ENCODE results near the gene ZNF587B. TPM values are rescaled to one million over a fixed set of nuclear protein-coding genes. Genes with fewer than 3 reads are reported as not detected.
A peak's percentile ranks its signal among the peaks of the same experiment; 100 is the strongest.
"Not testable (repeated sequence)": the region's sequence is repeated elsewhere in the genome, so short reads cannot be mapped to it uniquely, and the experiment has no call there.

Gene ZNF587B
- total RNA-seq, 1 donor from 2014 or later, result 6.9 TPM

GRCh38 chr19:57850553-57851017, 20.5 kb downstream of the ZNF587B start:
- Mint-ChIP-seq H3K4me3 (ENCODE audit: unreplicated experiment) (peak overlapping the region; percentile 84), H3K27me3 (ENCODE audit: low read depth) (no peaks in the 10 kb centered on the region)
- DNase-seq (ENCODE audit: low spot score), result no peak

DNA sequence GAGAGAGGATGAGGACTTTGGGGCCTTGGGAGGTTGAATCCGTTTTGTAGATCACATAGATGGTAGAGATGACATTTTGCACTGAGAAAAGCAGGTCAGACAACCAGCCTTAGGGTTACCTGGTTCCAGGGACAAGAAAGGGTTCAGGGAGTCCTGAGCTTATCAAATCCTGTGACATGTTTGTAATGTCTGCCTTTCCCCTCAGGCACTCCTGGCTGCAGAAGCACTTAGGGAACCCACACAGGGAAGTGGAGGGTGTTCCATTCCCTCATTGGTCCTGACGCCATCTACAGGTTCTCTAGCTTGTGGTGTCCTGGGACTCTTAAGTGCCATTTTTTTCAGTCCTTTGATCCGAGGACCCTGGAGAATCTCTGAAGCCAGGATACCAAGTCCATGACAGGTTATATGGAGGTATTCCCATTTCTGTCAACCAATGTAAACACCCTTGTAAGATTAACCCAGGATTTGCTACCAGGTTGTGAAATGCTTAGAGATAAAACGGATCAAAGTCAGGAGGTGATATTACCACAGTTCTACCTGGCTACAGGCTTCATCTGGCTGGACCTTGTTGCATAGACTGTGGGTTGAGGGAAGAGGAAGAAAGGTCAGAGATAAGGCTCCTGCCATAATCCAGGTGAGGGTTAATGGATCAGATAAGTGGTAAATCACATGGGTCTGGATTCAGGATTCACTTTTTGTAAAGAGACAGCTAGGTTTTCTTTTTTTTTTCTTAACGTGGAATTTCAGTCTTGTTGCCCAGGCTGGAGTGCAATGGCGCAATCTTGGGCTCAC, 21.9 kb downstream of the ZNF587B start:
- not testable (repeated sequence) for H3K27ac Mint-ChIP-seq (ENCODE audit: unreplicated experiment); H3K4me3 Mint-ChIP-seq (ENCODE audit: unreplicated experiment); H3K9me3 Mint-ChIP-seq (ENCODE audit: low read depth)

More at GRCh38 chr19:57850553-57851017, 20.5 kb downstream of the ZNF587B start:
- H3K9me3 Mint-ChIP-seq (ENCODE audit: low read depth), result no peaks in the 10 kb centered on the region
- H3K36me3 Mint-ChIP-seq (ENCODE audit: low read depth), result peaks cover 18% of the 10 kb centered on the region
- H3K4me1 Mint-ChIP-seq (ENCODE audit: low read depth), result peaks cover 21% of the 10 kb centered on the region
- peak overlapping the region; percentile 89 for H3K27ac Mint-ChIP-seq (ENCODE audit: unreplicated experiment)
- TF ChIP-seq, protein P1, sequence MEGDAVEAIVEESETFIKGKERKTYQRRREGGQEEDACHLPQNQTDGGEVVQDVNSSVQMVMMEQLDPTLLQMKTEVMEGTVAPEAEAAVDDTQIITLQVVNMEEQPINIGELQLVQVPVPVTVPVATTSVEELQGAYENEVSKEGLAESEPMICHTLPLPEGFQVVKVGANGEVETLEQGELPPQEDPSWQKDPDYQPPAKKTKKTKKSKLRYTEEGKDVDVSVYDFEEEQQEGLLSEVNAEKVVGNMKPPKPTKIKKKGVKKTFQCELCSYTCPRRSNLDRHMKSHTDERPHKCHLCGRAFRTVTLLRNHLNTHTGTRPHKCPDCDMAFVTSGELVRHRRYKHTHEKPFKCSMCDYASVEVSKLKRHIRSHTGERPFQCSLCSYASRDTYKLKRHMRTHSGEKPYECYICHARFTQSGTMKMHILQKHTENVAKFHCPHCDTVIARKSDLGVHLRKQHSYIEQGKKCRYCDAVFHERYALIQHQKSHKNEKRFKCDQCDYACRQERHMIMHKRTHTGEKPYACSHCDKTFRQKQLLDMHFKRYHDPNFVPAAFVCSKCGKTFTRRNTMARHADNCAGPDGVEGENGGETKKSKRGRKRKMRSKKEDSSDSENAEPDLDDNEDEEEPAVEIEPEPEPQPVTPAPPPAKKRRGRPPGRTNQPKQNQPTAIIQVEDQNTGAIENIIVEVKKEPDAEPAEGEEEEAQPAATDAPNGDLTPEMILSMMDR (IDR thresholded peaks at IDR 0.05), result no peak

DNA sequence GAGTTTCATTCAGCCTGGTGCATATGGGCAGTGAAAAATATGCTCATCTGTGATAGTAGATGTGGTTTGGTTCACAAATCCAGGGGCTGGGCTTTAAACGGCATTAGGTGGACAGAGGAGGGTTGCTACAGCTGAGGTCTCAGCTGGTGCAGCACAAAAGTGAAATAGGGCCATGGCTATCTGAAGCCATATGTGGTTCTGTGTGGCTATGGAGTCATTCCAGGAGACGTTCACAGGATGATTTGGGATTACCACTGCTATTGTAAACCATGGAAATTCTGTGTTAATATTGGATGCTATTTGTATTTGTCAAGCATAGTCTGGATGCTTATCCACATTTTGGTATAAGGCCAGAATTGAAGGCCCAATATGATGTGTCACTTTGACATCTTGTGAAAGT, 24.0 kb downstream of the ZNF587B start:
- H3K4me3 Mint-ChIP-seq (ENCODE audit: unreplicated experiment); H3K9me3 Mint-ChIP-seq (ENCODE audit: low read depth); H3K27me3 Mint-ChIP-seq (ENCODE audit: low read depth); H3K27ac Mint-ChIP-seq (ENCODE audit: unreplicated experiment); DNase-seq (ENCODE audit: low spot score): not testable (repeated sequence)
- H3K36me3 Mint-ChIP-seq (ENCODE audit: low read depth), result peaks cover 40% of the 10 kb centered on the region
- peaks cover 21% of the 10 kb centered on the region for H3K4me1 Mint-ChIP-seq (ENCODE audit: low read depth)

More for the DNA sequence above, 21.9 kb downstream of the ZNF587B start:
- H3K27me3 Mint-ChIP-seq (ENCODE audit: low read depth); DNase-seq (ENCODE audit: low spot score): not testable (repeated sequence)
- H3K36me3 Mint-ChIP-seq (ENCODE audit: low read depth), result peaks cover 28% of the 10 kb centered on the region
- peaks cover 21% of the 10 kb centered on the region for H3K4me1 Mint-ChIP-seq (ENCODE audit: low read depth)

GRCh38 chr19:57862351-57862750, 32.3 kb downstream of the ZNF587B start:
- DNase-seq (ENCODE audit: low spot score); H3K27ac Mint-ChIP-seq (ENCODE audit: unreplicated experiment); H3K4me1 Mint-ChIP-seq (ENCODE audit: low read depth); H3K4me3 Mint-ChIP-seq (ENCODE audit: unreplicated experiment); H3K27me3 Mint-ChIP-seq (ENCODE audit: low read depth): not testable (repeated sequence)
- H3K9me3 Mint-ChIP-seq (ENCODE audit: low read depth), result peaks cover 34% of the 10 kb centered on the region
- peaks cover 77% of the 10 kb centered on the region for H3K36me3 Mint-ChIP-seq (ENCODE audit: low read depth)

- peaks cover 43% of the 10 kb centered on the region for H3K9me3 Mint-ChIP-seq (ENCODE audit: low read depth)
- no peak for DNase-seq (ENCODE audit: low spot score)
- peaks cover 68% of the 10 kb centered on the region for H3K36me3 Mint-ChIP-seq (ENCODE audit: low read depth)
- peak overlapping the region; percentile 5 for H3K27ac Mint-ChIP-seq (ENCODE audit: unreplicated experiment)
- TF ChIP-seq, protein P1 (IDR thresholded peaks at IDR 0.05), result no peak
- H3K4me1 Mint-ChIP-seq (ENCODE audit: low read depth), result no peaks in the 10 kb centered on the region
- H3K27me3 Mint-ChIP-seq (ENCODE audit: low read depth), result no peaks in the 10 kb centered on the region
- no peak overlapping the region for H3K4me3 Mint-ChIP-seq (ENCODE audit: unreplicated experiment)
These were observed 37.9 kb downstream of the ZNF587B start for GRCh38 chr19:57867868-57868492.

- H3K27me3 Mint-ChIP-seq (ENCODE audit: low read depth); DNase-seq (ENCODE audit: low spot score); H3K4me1 Mint-ChIP-seq (ENCODE audit: low read depth); H3K27ac Mint-ChIP-seq (ENCODE audit: unreplicated experiment); H3K4me3 Mint-ChIP-seq (ENCODE audit: unreplicated experiment): not testable (repeated sequence)
- peaks cover 52% of the 10 kb centered on the region for H3K9me3 Mint-ChIP-seq (ENCODE audit: low read depth)
- H3K36me3 Mint-ChIP-seq (ENCODE audit: low read depth), result peaks cover 72% of the 10 kb centered on the region
These were observed 39.6 kb downstream of the ZNF587B start for GRCh38 chr19:57869655-57870054.

DNA sequence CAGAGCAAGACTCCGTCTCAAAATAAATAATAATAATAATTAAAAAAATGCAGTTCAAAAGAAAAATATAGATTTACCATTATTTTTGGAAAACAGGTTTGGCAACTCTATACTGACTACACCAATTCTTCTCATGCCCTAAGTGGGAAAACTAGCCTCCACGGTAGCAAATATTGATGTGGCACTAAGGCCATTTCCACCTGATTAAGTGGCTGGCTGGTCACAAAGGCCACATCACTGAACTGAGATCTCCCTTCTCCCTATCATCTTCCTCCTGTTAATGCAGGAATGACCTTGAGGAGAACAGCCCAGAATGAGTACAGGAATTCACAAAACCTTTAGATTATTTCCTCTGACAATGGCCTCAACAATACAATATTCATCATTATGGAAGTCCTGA, 40.1 kb downstream of the ZNF587B start:
- H3K4me3 Mint-ChIP-seq (ENCODE audit: unreplicated experiment), result no peak overlapping the region
- TF ChIP-seq, protein P1 (IDR thresholded peaks at IDR 0.05), result no peak
- no peak for DNase-seq (ENCODE audit: low spot score)
- no peak overlapping the region for H3K27ac Mint-ChIP-seq (ENCODE audit: unreplicated experiment)
- no peaks in the 10 kb centered on the region for H3K27me3 Mint-ChIP-seq (ENCODE audit: low read depth)
- H3K9me3 Mint-ChIP-seq (ENCODE audit: low read depth), result peaks cover 50% of the 10 kb centered on the region
- peaks cover 71% of the 10 kb centered on the region for H3K36me3 Mint-ChIP-seq (ENCODE audit: low read depth)
- H3K4me1 Mint-ChIP-seq (ENCODE audit: low read depth), result no peaks in the 10 kb centered on the region
